HG03039 (cell line): ENCODE data around the gene PARD3B.

Experiments
- ATAC-seq: cut with Tn5 transposase; IDR thresholded peaks from one replicate; pipeline ENCODE4 v1.9.1; 2021; ENCODE audit warnings: mild to moderate bottlenecking, moderate library complexity; ENCODE audit not compliant: unreplicated experiment

Gene PARD3B

GRCh38 chr2:205568620-205569019, 1023.3 kb downstream of the PARD3B start:
- ATAC-seq, result no peak

GRCh38 chr2:205570648-205571047, 1025.4 kb downstream of the PARD3B start:
- ATAC-seq, result no peak

GRCh38 chr2:205571360-205571959, 1026.2 kb downstream of the PARD3B start:
- no peak for ATAC-seq

- ATAC-seq, result no peak
Observed at GRCh38 chr2:205574001-205574400, 1028.7 kb downstream of the PARD3B start.

GRCh38 chr2:205579335-205579734, 1034.1 kb downstream of the PARD3B start:
- ATAC-seq, result no peak

GRCh38 chr2:205580212-205580987, 1035.1 kb downstream of the PARD3B start:
- no peak for ATAC-seq

- ATAC-seq, result no peak
Observed at GRCh38 chr2:205582366-205582765, 1037.1 kb downstream of the PARD3B start.

- no peak for ATAC-seq
Observed at GRCh38 chr2:205585449-205586383, 1040.4 kb downstream of the PARD3B start.

GRCh38 chr2:205586626-205587025, 1041.4 kb downstream of the PARD3B start:
- no peak for ATAC-seq

GRCh38 chr2:205589479-205589878, 1044.2 kb downstream of the PARD3B start:
- no peak for ATAC-seq

- ATAC-seq, result no peak
Observed at GRCh38 chr2:205590759-205591158, 1045.5 kb downstream of the PARD3B start.

GRCh38 chr2:205593891-205594290, 1048.6 kb downstream of the PARD3B start:
- no peak for ATAC-seq

GRCh38 chr2:205596581-205596980, 1051.3 kb downstream of the PARD3B start:
- ATAC-seq, result no peak

- no peak for ATAC-seq
Observed at GRCh38 chr2:205605638-205606304, 1060.5 kb downstream of the PARD3B start.

GRCh38 chr2:205607146-205607545, 1061.9 kb downstream of the PARD3B start:
- ATAC-seq, result no peak

GRCh38 chr2:205609113-205609512, 1063.8 kb downstream of the PARD3B start:
- no peak for ATAC-seq

GRCh38 chr2:205610437-205610836, 1065.2 kb downstream of the PARD3B start:
- no peak for ATAC-seq

GRCh38 chr2:205612636-205613035, 1067.4 kb downstream of the PARD3B start:
- no peak for ATAC-seq

GRCh38 chr2:205613970-205614559, 1068.8 kb downstream of the PARD3B start:
- no peak for ATAC-seq

- ATAC-seq, result no peak
Observed at GRCh38 chr2:205614965-205615364, 1069.7 kb downstream of the PARD3B start.

GRCh38 chr2:205617905-205618304, 1072.6 kb downstream of the PARD3B start:
- ATAC-seq, result no peak
